ENCODE results near the gene PLEKHG3. TPM values are rescaled to one million over a fixed set of nuclear protein-coding genes. Genes with fewer than 3 reads are reported as not detected.
"Not testable (repeated sequence)": the region's sequence is repeated elsewhere in the genome, so short reads cannot be mapped to it uniquely, and the experiment has no call there.

Gene PLEKHG3
- total and polyA plus RNA-seq, 2 of the 4 experiments (the other 2 are of a cell fraction), result 8.2 to 8.4 TPM

DNA sequence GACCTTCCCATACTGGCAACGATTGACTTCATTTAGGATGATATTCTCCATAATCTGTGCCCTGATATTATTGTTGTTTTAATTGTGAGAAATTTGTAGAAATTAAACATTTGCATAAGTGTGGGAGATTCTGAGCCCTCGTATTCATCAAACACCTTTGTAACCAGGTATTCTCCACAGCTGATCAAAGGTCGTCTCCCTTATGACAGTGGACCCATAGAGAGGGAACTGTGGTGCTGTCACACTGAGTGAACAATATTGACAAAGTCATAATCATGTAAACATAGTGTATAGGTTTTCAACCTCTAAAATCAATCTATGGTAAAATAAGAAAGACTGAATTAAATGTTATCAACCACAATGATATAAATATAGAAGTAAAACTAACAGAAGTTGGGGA lies 14.9 kb upstream of the PLEKHG3 start (continued):
- TF ChIP-seq RFX5 (IDR thresholded peaks at IDR 0.05; ENCODE audit: low read depth, low read length) (no peak), FOS (IDR thresholded peaks at IDR 0.05; ENCODE audit: low read depth, low read length) (no peak)

GRCh38 chr14:64690607-64691006 lies 13.6 kb upstream of the PLEKHG3 start:
- H3K23ac ChIP-seq (ENCODE audit: low read depth, low read length); H2BK15ac ChIP-seq (ENCODE audit: low read depth, low read length); DNase-seq; BruUV-seq (replicated peaks); H2AK5ac ChIP-seq (ENCODE audit: low read depth, low read length); H4K20me1 ChIP-seq (ENCODE audit: insufficient read depth, low read length); H3K36me3 ChIP-seq (ENCODE audit: control insufficient read depth, insufficient read depth, low read length); intact Hi-C loops (cut with micrococcal nuclease); H2AFZ ChIP-seq (replicated peaks; ENCODE audit: low read length, poor library complexity); H3K79me1 ChIP-seq (ENCODE audit: low read depth in 1 of 2, low read length in 2 of 2); H2BK120ac ChIP-seq (ENCODE audit: low read depth, low read length); H4K91ac ChIP-seq (ENCODE audit: insufficient read depth, low read depth, low read length); H3K56ac ChIP-seq (ENCODE audit: extremely low read depth, insufficient read depth, low read length); CTCF ChIA-PET; H2BK5ac ChIP-seq (ENCODE audit: low read depth, low read length, poor library complexity, severe bottlenecking); H4K8ac ChIP-seq (ENCODE audit: low read depth in 2 of 2, low read length in 2 of 2); H2AK9ac ChIP-seq (replicated peaks; ENCODE audit: low read depth, low read length, poor library complexity); H3K14ac ChIP-seq (replicated peaks; ENCODE audit: low read depth, low read length); in situ Hi-C loops (cut with MboI; ENCODE audit: low sequenced_read_pairs); H3K4me1 ChIP-seq (ENCODE audit: control insufficient read depth, insufficient read depth, low read length); H3K9me1 ChIP-seq (ENCODE audit: insufficient read depth, low read length); H3K4ac ChIP-seq (ENCODE audit: low read depth, low read length); H3K4me3 ChIP-seq (ENCODE audit: insufficient read depth, low read depth, low read length); ATAC-seq (ENCODE audit: low read depth); POLR2A ChIA-PET (ENCODE audit: unreplicated experiment); H3K4me2 ChIP-seq (ENCODE audit: low read depth, low read length); dilution Hi-C loops (cut with HindIII; ENCODE audit: low sequenced_read_pairs, unreplicated experiment); H3K18ac ChIP-seq (ENCODE audit: low read depth, low read length); H4K5ac ChIP-seq (ENCODE audit: low read depth, low read length); H2BK20ac ChIP-seq (ENCODE audit: low read depth, low read length); H3K9ac ChIP-seq (ENCODE audit: low read depth, low read length); H3K9me3 ChIP-seq (ENCODE audit: control insufficient read depth, insufficient read depth, low read length); H3K27ac ChIP-seq (ENCODE audit: insufficient read depth, low read length): not testable (repeated sequence)
- peaks cover 52% of the 10 kb centered on the region for H3K27me3 ChIP-seq (ENCODE audit: control insufficient read depth, insufficient read depth, low read length)
- WGBS, 2 experiments (ENCODE audit: extremely low coverage in 2 of 2, insufficient read length in 1 of 2), result no CpG with 5 or more reads among the region's 6 CpGs
